Esophagus squamous epithelium (tissue), 4 donors: ENCODE data around the gene RSU1.

Experiments used
- POLR2A ChIP-seq, 4 donors: fragments of 450-650 bp; IDR thresholded peaks; one replicate each; pipeline ENCODE4 v1.6.1; 2017; ENCODE audit warnings: antibody characterized with exemption in 4 of 4, mild to moderate bottlenecking in 4 of 4, moderate library complexity in 3 of 4
- TF ChIP-seq, protein P1 (sequence below), 6 experiments: fragments of 450-650 bp in 4 of 6; fragments of 200-600 bp in 2 of 6; sonication (generic) in 2 of 6; IDR thresholded peaks; one replicate each; pipeline ENCODE4 v1.5.1; 2016 to 2019; ENCODE audit warnings: antibody characterized with exemption in 6 of 6, mild to moderate bottlenecking in 4 of 6, moderate library complexity in 4 of 6

DNA sequence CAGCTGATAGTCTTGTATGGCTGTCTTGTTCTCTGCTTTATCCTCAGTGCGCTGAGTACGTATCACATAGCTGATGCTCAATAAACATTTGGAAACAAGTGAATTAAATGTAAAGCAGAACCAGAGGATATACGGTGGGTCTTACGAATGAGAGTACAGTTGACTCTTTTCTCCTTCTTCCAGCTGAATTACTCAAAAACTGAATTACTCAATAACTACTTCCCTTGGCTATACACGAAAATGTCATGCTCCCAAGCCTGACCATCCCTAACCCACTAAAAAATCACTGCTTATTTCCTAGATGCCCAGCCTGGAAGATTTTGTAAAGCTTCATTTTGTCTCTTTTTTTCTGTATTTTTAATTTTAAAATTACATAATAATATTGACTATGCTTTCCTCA, 3.2 kb upstream of the RSU1 start:
- TF ChIP-seq POLR2A (IDR thresholded peaks at IDR 0.05) = no peak
- TF ChIP-seq, protein P1, sequence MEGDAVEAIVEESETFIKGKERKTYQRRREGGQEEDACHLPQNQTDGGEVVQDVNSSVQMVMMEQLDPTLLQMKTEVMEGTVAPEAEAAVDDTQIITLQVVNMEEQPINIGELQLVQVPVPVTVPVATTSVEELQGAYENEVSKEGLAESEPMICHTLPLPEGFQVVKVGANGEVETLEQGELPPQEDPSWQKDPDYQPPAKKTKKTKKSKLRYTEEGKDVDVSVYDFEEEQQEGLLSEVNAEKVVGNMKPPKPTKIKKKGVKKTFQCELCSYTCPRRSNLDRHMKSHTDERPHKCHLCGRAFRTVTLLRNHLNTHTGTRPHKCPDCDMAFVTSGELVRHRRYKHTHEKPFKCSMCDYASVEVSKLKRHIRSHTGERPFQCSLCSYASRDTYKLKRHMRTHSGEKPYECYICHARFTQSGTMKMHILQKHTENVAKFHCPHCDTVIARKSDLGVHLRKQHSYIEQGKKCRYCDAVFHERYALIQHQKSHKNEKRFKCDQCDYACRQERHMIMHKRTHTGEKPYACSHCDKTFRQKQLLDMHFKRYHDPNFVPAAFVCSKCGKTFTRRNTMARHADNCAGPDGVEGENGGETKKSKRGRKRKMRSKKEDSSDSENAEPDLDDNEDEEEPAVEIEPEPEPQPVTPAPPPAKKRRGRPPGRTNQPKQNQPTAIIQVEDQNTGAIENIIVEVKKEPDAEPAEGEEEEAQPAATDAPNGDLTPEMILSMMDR (IDR thresholded peaks at IDR 0.05) = no peak
